ENCODE results near the gene PRSS8.
"Not testable (repeated sequence)": the region's sequence is repeated elsewhere in the genome, so short reads cannot be mapped to it uniquely, and the experiment has no call there.

PRSS8 gene

DNA sequence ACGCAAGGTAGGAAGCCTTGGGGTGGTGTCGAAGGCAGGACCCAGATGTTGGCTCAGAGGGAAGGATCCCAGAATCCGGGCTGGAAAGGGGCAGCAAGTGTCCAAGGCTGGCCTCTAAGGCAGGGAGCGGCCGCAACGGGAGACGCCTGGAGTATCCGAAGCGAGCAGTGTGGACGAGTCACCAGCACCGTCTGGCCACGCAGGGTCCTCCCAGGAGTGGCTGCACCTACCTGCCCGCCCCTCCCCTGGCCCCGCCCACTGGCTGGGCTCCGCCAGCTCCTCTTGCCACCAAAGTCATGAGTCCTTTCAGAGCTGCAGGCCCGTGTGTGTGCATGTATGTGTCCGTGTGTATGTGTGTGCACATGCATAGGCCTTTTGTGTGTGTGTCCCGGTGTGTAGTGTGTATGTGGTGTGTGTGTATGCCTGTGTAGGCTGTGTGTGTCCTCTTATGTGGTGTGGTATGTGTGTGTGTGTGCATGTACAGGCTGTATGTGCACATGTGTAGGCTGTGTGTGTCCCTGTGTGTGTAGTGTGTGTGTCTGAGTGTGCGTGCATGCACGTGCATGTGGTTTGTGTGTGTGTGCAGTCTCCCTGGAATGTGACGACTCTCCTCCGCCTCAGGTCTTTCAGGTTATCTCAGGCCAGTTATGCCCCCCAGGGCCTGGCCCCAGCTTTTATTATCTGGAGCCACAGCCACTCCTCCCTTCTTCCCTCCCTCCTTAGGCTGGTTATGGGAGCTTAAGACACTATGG lies at the start of gene PRSS8:
PRSS8 (minus strand) TSS at position 193 of the 752 bp plus-strand sequence. CDS start 229 bp downstream, outside the sequence.
- no peak for DNase-seq (ENCODE audit: low read depth, low spot score)

DNA sequence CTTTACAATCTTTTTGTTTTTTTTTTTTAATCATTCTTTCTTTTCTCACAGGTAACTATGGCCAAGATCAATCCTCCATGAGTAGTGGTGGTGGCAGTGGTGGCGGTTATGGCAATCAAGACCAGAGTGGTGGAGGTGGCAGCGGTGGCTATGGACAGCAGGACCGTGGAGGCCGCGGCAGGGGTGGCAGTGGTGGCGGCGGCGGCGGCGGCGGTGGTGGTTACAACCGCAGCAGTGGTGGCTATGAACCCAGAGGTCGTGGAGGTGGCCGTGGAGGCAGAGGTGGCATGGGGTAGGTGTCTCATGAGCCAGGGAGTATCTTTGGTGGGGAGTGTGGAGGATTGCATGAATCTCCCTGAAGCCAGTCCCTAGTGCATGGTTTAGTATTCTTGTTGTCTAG lies 49.4 kb upstream of the PRSS8 start:
- no peak for DNase-seq (ENCODE audit: low read depth, low spot score)

DNA sequence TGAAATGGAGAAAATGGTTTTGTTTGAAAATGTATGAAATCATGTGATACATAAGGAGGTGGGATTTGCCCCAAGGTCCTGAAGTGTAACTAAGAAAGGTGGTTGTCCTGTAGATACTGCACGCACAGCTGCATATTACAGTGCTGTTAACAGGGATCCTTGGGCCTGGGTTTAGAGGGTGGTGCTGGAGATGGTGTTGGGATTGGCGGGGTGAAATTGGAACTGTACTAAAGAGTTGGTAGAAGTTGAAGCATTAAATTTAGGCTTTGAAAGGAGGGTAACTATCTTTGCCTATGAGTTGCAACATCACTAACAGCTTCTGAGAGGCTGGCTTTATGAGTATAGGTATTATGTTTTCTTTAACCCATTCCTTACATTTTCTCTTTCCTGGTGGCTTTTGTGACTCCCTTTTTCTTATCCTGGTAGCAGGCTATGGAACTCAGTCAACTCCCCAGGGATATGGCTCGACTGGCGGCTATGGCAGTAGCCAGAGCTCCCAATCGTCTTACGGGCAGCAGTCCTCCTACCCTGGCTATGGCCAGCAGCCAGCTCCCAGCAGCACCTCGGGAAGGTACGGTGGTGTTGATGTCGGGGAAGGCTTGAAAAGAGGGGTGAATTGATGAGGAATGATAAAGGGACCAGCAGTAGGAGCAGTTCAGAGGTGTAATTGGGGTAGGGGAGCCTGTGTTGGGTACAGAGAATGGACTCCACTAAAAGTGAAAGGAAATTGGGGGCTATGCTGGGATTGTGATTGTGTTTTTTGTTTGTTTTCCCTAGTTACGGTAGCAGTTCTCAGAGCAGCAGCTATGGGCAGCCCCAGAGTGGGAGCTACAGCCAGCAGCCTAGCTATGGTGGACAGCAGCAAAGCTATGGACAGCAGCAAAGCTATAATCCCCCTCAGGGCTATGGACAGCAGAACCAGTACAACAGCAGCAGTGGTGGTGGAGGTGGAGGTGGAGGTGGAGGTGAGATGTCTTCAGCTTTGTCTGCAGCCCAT lies 48.2 kb upstream of the PRSS8 start:
- no peak for DNase-seq (ENCODE audit: low read depth, low spot score)

DNA sequence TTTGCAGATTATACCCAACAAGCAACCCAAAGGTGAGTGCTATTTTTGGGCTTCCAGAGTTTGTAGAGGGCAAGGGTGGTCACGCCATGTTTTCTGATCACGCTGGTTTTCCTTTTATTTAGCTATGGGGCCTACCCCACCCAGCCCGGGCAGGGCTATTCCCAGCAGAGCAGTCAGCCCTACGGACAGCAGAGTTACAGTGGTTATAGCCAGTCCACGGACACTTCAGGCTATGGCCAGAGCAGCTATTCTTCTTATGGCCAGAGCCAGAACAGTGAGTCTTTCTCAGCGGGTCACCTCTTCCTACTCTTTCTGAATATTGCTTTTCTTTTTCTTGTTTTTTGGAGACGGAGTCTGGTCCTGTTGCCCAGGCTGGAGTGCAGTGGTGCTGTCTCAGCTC lies 46.9 kb upstream of the PRSS8 start:
- DNase-seq (ENCODE audit: low read depth, low spot score), result no peak

DNA sequence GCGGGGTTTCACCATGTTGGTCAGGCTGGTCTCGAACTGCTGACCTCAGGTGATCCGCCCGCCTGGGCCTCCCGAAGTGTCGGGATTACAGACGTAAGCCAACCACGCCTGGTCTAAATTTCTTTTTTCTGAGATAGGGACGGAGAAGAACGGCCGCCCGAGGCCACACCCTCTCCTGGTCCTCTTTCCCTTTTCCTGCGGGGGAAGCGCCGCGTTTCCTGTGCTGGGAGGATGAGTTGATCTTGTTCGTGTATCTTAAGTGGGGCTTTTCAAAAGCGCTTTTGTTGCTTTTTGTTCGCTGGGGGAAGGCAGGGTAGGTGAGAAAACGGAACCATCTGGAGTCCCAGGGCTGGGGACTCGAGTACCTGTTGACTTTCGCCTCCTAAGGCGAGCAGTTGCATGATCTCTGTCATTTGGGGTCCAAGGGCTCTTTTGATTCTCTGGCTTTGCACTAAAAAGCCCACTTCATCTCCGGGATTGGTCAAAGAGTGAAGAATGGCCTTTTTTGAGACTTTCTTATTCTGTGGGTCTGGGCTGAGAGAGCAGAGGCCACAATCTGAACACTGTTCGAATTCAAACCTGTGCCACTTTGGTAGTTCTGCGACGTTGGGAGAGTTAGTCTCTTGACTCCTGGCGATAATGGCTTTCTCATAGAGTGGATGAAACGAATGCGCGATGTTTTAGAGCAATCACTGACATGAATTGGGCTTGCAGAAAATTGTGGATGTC lies 45.7 kb upstream of the PRSS8 start:
- DNase-seq (ENCODE audit: low read depth, low spot score), result no peak

DNA sequence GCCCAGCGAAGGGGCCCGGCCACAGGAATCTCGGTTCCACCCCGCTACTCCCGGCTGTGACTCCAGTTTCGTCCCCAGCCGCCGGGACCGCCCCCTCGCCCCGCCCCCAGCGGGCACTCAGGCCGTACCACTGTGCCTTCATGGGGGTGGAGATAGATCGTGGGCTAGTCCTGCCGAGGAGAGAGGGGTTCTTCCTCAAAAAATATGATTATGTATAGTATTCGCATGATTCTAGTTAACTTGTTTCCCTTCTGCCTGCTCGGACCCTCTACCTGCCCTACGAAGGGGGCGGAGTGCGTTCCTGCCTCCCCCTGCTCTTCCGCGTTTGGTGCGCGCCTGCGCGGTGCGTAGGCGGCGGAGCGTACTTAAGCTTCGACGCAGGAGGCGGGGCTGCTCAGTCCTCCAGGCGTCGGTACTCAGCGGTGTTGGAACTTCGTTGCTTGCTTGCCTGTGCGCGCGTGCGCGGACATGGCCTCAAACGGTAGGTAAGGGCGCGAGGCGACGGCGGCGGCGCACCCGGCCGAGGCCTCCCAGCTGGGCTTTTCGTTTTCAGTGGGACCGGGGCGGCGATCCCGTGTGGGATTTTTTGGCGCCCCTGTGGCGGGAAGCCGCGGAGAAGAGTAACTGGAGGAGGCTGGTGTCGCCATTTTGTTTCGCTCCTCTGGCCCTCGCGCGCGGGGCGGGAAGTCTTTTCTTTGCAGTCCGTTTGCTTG lies 44.4 kb upstream of the PRSS8 start, which contains the start of gene FUS:
FUS (plus strand) TSS at position 393 of the 713 bp plus-strand sequence; CDS start at position 469, 76 bp downstream.
- peak; percentile 80 for DNase-seq (ENCODE audit: low read depth, low spot score)

DNA sequence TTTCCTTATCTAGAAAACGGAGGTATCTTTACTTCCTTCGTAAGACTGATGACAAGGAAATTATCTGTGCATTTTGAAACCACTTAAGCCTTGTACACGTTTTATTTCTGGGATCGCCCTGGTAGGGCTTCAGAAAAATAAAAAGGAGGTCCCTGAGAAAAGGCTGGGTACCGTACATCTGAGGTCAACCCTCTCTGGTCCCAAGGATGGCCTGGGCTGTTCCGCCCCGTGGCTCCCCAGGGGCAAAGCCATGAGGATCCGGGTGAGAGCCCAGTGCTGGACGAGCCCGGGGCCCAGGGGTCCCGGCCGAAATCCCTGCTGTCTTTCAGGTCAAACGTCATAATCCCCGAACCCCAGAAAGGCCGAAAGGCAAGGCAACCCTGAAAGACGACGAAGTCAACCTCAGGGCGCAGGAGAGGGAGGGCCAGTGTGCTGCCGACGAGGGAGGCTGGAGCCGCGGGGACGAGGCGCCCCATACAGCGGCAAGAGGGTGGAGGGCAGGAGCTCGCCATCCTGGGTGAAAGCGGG lies 43.8 kb upstream of the PRSS8 start:
- DNase-seq (ENCODE audit: low read depth, low spot score), result no peak

DNA sequence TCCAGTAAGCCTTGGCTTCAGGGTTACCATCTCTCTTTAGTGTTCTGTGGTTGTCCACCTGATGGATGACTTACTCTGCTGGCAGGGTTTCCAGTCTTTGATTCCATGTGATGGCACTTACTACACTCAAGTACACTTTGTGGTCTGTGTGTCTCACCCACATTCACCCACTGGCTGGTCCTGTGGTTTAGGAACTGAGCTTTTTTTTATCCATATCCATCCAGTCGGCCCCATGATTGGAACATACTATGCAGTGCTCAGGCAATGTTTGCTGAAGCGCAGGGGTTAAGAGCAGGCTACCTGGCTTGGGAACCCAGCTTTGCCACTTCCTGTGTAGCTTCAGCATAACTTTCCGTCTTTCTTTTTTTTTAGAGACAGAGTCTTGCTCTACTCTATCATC lies 41.6 kb upstream of the PRSS8 start:
- no peak for DNase-seq (ENCODE audit: low read depth, low spot score)

DNA sequence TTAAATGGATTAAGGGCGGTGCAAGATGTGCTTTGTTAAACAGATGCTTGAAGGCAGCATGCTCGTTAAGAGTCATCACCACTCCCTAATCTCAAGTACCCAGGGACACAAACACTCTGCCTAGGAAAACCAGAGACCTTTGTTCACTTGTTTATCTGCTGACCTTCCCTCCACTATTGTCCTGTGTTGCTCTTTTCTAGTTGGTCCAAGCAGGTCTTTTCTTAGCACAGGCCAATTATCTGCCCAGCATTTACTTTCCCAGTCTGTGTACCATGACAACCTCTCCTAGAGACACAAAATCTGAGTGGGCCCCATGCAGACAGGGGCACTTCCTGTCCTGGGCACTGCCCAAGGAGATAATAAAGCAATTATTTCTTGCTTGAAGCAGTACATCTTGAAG lies 34.5 kb upstream of the PRSS8 start:
- DNase-seq (ENCODE audit: low read depth, low spot score), result not testable (repeated sequence)

DNA sequence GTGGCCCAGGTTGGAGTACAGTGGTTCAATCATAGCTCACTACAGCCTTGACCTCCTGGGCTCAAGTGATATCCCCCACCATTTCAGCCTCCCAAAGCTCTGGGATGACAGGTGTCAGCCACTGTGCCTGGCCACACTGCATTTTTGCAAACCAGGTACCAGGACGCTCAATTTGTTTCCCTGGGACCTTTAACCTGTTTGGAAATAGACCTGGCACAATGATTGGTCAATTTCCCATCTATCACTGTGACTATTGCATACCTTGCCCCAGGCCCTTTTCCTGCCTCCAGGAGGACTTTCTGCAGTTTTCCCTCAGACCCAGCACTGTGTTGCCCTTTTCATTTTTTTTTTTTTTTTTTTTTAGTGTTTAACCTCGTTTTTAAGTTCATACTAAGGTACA lies 33.3 kb upstream of the PRSS8 start:
- no peak for DNase-seq (ENCODE audit: low read depth, low spot score)

DNA sequence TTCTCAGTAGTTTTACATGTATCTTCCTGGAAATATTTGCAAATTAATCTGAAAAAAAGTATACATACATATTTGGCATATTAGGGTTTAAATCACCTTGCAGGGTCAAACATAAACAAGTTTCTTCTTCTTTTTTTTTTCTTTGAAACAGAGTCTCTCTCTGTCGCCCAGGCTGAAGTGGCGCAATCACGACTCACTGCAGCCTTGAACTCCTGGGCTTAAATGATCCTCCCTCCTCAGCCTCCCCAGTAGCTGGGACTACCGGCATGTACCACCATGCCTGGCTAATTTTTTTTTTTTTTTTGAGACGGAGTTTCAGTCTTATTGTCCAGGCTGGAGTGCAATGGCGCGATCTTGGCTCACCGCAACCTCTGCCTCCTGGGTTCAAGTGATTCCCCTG lies 31.8 kb upstream of the PRSS8 start:
- DNase-seq (ENCODE audit: low read depth, low spot score), result no peak

DNA sequence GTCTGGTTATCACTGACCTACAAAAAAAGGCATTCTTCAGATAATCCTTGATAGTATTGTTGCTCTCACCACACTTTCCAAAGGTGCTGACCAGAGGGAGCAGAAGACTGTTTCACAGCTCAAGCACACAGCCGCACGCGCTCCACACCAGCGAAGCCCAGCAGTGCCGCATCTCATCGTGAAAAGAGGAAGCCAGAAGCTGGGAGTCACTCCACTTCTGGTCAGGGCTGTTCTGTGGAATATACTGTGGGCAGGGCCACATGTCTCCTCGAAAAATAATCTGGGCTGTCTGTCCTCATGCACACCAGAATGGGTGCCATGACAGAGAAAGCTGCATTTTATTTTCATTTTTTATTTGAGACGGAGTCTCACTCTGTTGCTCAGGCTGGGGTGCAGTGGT lies 21.6 kb upstream of the PRSS8 start:
- DNase-seq (ENCODE audit: low read depth, low spot score), result no peak

DNA sequence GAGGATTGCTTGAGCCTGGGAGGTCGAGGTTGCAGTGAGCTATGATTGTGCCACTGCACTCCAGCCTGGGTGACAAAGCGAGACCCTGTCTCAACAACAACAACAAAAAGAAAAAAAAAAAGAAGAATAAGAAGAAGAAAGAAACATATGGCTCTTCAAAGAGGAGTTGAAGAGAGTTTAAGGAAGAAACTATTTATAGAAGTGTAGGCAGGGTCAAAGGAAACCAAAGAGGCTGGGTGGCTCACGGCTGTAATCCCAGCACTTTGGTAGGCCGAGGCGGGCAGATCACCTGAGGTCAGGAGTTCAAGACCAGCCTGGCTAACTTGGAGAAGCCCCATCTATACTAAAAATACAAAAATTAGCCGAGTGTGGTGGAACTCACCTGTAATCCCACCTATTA lies 15.4 kb upstream of the PRSS8 start:
- not testable (repeated sequence) for DNase-seq (ENCODE audit: low read depth, low spot score)

DNA sequence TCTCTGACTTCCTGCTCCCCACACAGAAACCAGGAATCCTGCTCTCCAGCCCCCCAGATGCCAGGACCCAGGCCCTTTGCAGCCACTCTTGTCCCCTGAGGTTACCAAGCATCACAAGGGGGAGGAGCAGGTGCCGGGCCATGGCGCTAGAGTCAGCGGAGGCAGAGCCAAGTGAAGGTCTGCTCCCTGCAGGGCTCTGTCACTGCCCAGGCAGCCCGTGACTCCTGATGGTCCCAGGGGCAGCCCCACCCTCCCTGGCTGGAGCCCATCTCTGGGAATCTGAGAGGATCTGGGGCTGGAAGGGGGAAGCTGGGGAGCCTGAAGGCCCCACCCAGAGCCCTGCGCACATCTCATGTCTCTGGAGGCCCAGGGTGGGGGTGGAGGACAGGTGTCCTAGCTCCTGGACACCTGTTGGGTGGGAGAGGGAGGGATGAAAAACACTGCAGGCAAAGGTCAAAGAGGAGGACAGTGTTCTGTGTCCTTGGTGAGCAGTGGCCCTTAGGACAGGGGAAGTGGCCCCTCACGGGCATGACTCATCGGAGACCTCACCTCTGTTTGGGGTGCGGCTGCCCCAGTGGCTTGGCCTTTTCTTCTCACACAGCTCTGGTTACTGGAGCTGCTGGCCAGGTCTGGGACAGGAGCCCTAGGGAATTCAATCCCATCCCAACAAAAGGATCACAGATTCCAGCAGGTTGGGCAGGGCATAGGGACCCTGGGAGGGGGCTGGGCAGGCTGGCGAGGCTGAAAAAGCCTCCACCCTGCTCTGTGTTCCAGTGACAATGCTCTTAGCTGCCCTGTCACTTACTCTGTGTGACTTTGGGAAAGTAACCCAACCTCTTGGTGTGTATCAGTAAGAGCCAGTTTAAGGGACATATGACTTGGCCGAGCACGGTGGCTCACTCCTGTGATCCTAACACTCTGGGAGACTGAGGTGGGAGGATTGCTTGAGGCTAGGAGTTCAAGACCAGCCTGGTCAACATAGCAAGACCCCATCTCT lies 14.7 kb upstream of the PRSS8 start, which contains the start of gene PRSS36:
PRSS36 (minus strand) TSS at position 173 of the 997 bp plus-strand sequence; CDS start at position 142, 31 bp downstream.
- no peak for DNase-seq (ENCODE audit: low read depth, low spot score)

DNA sequence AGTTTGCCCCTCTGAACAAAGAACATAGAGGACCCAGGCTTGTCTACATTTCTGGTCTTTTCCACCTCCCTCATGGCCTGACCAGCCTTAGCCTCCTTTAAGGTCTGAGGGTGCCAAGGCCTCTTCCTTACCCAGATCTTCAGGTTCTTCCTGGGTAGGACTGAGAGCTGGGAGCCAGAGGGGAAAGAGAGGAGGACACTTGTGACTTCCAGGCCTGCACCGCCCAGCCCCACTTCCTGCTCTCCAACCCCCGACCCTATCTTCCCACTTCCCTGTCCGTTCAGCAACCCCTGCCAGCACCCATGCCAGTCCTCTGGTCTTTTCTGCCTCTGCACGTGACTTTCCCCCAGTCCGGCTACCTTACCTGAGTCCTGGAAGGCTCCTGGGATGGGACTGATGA lies 13.8 kb upstream of the PRSS8 start:
- no peak for DNase-seq (ENCODE audit: low read depth, low spot score)

DNA sequence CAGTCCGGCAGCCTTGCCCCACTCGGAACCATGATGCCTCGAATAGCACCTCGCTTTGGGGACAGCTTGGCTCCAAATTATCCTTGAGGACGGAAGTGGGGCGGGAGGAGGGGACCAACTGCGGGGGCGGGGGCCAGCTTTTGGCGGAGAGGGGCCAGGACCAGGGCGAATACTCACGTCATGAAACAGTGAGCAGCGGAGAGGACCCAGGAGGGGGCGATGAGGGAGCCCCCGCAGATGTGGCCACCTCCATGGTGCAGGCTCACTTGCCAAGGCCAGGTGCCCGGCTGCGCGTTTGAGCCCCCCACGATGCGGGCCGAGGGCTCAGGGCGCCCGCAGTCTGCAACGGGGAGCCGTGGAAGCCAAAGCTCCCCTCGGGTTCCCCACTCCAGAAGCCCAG lies 13.4 kb upstream of the PRSS8 start:
- no peak for DNase-seq (ENCODE audit: low read depth, low spot score)

DNA sequence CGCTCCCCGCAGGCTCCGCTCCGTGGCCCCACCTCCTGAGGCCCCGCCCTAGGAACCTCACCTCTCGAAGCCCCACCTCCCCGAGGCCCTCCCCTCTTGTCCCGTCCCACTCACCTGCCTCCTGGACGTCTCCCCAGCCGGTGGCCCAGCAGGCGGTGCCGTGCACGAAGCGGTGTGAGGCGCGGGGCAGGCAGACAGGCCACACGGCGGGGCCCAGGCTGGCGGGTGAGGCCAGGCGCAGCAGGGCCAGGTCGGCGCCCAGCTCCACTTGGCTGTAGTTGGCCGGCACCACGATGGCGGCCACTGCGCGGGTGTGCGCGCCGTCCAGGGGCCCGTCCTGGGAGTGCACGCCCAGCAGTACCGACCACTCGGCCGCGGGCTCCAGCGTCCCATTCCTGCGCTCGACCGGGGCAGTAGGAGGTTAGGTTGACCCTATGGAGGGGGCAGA lies 12.8 kb upstream of the PRSS8 start:
- DNase-seq (ENCODE audit: low read depth, low spot score), result no peak

DNA sequence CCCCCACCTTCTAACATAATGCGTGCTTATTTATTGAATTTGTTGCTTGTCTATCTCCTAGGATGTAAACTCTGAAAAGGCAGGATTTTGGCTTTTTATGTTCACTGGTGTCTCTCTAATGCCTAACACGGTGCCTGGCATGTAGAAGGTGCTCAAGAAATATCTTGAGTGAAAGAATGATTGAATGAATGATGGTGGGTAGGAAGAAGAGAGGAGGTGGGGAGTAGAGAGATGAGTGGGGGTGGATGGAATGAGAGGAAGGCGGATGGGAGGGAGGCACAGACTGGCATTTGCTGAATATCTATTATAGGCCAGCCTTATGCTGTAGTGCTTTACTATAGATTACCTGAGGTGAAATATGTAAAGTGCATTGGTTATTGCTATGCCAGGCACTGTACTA lies 12.0 kb upstream of the PRSS8 start:
- DNase-seq (ENCODE audit: low read depth, low spot score), result no peak

DNA sequence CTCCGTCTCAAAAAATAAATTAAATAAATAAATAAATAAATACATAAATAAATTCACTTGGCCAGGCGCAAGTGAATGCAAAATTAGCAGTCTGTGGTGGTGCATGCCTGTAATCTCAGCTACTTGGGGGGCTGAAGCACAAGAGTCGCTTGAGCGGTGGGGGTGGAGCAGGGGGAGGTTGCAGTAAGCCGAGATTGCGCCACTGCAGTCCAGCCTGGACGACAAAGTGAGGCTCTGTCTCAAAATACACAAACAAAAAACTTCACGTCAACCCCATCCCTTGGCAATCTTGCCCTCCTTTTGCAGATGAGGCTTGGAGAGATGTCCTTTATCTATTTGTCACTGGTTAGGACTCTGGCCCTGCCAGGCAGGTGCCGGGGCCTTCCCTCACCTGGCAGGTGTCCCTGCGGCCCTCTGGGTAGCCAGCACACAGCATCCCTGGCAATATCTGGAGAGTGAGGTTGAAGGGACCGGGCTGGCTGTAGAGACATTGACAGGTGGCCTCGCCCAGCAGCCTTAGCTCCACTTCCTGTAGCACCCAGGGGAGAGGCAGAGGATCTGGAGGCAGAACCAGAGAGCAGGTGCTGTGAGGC lies 10.0 kb upstream of the PRSS8 start:
- no peak for DNase-seq (ENCODE audit: low read depth, low spot score)
